Mucosa of descending colon (tissue), 3 donors: Measurements from ENCODE around the gene USP12. TPM values are rescaled to one million over a fixed set of nuclear protein-coding genes. Genes with fewer than 3 reads are reported as not detected.

Source experiments
- ATAC-seq: fragments of 200-7000 bp; cut with Tn5 transposase; one replicate; pipeline ENCODE4 v1.9.1; 2020; ENCODE audit warnings: mild to moderate bottlenecking, moderate library complexity
- DNase-seq, 3 donors: peaks; one replicate each; pipeline ENCODE4 v3.0.0-alpha.2; 2020
- H3K36me3 ChIP-seq: fragments of 200-600 bp; one replicate; pipeline ENCODE4 v1.8.0; 2021; ENCODE audit warnings: low read depth, mild to moderate bottlenecking
- H3K4me1 ChIP-seq: fragments of 200-600 bp; one replicate; pipeline ENCODE4 v1.8.0; 2021; ENCODE audit warnings: low read depth, mild to moderate bottlenecking
- H3K4me3 ChIP-seq: fragments of 200-600 bp; one replicate; pipeline ENCODE4 v1.8.0; 2021; ENCODE audit warnings: mild to moderate bottlenecking
- H3K9me3 ChIP-seq: fragments of 200-600 bp; one replicate; pipeline ENCODE4 v1.8.0; 2021; ENCODE audit warnings: mild to moderate bottlenecking
- CTCF ChIP-seq: fragments of 200-600 bp; IDR thresholded peaks from one replicate; pipeline ENCODE4 v1.8.0; 2022; ENCODE audit warnings: antibody characterized with exemption, mild to moderate bottlenecking
- intact Hi-C, 2 donors: fragments of 100-400 bp; cut with DNase I in 1 of 2; cut with micrococcal nuclease in 1 of 2; formaldehyde crosslinking; loops; one replicate each; pipeline versions ENCODE4 v1.11.0 to v1.11.1; 2022; cut with DNase I, micrococcal nuclease
- total RNA-seq, 3 donors: library from RNA; stranded (reverse); fragmentation: NEBNext Ultra II Directional in 2 of 3; extraction: Animal tissue kit (Norgen Biotek cat#: 25700) in 2 of 3; gene quantifications; one replicate each; pipeline versions ENCODE4 v1.2.1 to v1.2.4, GENCODE V29; 2021 to 2023
- donor health status: DM: no; HTN: no; CAD: no; lungs with moderate emphysema.
- donor health status: DM: no; HTN: no; CAD: no.
- donor health status: DM: no; HTN: yes; CAD: no.

USP12 gene
- total RNA-seq, 3 donors from 2014 or later = 34.3 to 77.1 (median 45.0) TPM

GRCh38 chr13:27189192-27189591 lies 17.6 kb upstream of the USP12 start:
- intact Hi-C loops = no loop called here
- H3K36me3 ChIP-seq = no peaks in the 10 kb centered on the region
- no peaks in the 10 kb centered on the region for H3K9me3 ChIP-seq
- H3K4me3 ChIP-seq = no peak overlapping the region
- ATAC-seq = no peak
- H3K4me1 ChIP-seq = no peaks in the 10 kb centered on the region
- DNase-seq = no peak
- TF ChIP-seq CTCF = no peak

GRCh38 chr13:27188239-27188638 lies 16.6 kb upstream of the USP12 start:
- Histone ChIP-seq H3K9me3 (no peaks in the 10 kb centered on the region), H3K4me1 (no peaks in the 10 kb centered on the region), H3K36me3 (no peaks in the 10 kb centered on the region), H3K4me3 (no peak overlapping the region)
- intact Hi-C loops = no loop called here
- ATAC-seq = no peak
- no peak for TF ChIP-seq CTCF
- no peak for DNase-seq

GRCh38 chr13:27186295-27186694 lies 14.7 kb upstream of the USP12 start:
- no peaks in the 10 kb centered on the region for H3K36me3 ChIP-seq
- intact Hi-C loops = no loop called here
- H3K9me3 ChIP-seq = no peaks in the 10 kb centered on the region
- no peak overlapping the region for H3K4me3 ChIP-seq
- DNase-seq = no peak
- TF ChIP-seq CTCF = no peak
- no peak for ATAC-seq
- no peaks in the 10 kb centered on the region for H3K4me1 ChIP-seq

- intact Hi-C loops = no loop called here
- Histone ChIP-seq H3K4me3 (no peak overlapping the region), H3K9me3 (no peaks in the 10 kb centered on the region), H3K4me1 (no peaks in the 10 kb centered on the region), H3K36me3 (no peaks in the 10 kb centered on the region)
- no peak for ATAC-seq
- no peak for TF ChIP-seq CTCF
- DNase-seq = no peak
These were observed 12.0 kb upstream of the USP12 start for GRCh38 chr13:27183561-27184147.

- Histone ChIP-seq H3K36me3 (no peaks in the 10 kb centered on the region), H3K4me3 (no peak overlapping the region), H3K4me1 (no peaks in the 10 kb centered on the region), H3K9me3 (no peaks in the 10 kb centered on the region)
- DNase-seq = peak in 1 of 3 donors; percentile 21
- ATAC-seq = peak; percentile 54
- TF ChIP-seq CTCF = no peak
- intact Hi-C loops = no loop called here
These were observed 11.4 kb upstream of the USP12 start for GRCh38 chr13:27182844-27183497.
